Retinal pigment epithelial cell (primary cell): ENCODE results near the gene HAO1.
A peak's percentile ranks its signal among the peaks of the same experiment; 100 is the strongest.

Experiments
- DNase-seq: peaks from one replicate; pipeline ENCODE4 v3.0.0-alpha.2; 2010; ENCODE audit warnings: low read depth
- H3K4me3 ChIP-seq: 2 replicates; pipeline ENCODE4 v1.5.1; 2011; ENCODE audit warnings: mild to moderate bottlenecking, low read length, control low read depth, moderate library complexity
- TF ChIP-seq, protein P1 (sequence below): conservative IDR thresholded peaks from 2 replicates; pipeline ENCODE4 v1.5.1; 2011; ENCODE audit warnings: low read depth, low read length, control low read depth, inconsistent platforms

HAO1 gene

DNA sequence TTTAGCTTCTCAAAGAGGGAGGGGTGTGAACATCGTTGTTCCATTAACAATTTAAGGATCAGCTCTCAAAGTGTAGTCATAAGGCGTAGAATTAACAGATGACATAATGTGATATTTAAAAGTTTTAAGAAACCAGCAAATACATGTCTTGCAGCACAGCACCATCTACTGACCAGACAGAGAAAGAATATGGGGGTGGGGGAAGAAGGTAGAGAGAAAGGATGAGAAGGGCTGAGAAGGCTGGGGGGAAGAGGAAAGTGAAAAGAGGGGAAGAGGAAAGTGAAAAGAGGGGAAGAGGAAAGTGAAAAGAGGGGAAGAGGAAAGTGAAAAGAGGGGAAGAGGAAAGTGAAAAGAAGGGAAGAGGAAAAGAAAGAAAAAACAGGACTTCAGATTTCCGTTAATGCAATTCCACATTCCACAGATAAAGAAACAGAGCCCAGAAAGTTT is 80.9 kb downstream of the HAO1 start:
- TF ChIP-seq, protein P1, sequence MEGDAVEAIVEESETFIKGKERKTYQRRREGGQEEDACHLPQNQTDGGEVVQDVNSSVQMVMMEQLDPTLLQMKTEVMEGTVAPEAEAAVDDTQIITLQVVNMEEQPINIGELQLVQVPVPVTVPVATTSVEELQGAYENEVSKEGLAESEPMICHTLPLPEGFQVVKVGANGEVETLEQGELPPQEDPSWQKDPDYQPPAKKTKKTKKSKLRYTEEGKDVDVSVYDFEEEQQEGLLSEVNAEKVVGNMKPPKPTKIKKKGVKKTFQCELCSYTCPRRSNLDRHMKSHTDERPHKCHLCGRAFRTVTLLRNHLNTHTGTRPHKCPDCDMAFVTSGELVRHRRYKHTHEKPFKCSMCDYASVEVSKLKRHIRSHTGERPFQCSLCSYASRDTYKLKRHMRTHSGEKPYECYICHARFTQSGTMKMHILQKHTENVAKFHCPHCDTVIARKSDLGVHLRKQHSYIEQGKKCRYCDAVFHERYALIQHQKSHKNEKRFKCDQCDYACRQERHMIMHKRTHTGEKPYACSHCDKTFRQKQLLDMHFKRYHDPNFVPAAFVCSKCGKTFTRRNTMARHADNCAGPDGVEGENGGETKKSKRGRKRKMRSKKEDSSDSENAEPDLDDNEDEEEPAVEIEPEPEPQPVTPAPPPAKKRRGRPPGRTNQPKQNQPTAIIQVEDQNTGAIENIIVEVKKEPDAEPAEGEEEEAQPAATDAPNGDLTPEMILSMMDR: peak; percentile 75
- no peak overlapping the region for H3K4me3 ChIP-seq
- peak; percentile 75 for DNase-seq

DNA sequence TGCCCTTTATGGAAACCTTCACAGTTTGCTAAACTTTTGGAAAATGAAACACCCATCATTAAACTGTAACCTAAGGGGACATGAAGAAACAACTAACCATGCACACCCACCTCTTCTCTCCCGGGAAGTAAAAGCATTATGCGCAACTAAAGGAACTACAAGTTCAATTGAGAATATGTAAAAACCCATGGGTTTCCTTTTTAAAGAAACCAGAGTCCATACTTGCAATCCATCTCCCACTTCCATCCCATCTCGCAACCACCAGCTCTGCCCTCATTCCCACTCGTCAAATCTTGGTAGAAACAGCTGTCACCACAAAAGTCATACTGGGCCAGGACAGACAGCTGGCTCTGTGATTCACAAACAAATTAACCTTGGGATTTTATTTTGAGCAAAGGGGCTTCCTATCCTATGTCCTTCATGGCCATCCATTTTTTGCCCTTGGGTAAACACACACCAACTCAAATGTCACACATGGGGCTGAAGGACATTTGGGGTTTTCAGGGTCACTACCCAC is 81.5 kb downstream of the HAO1 start:
- no peak overlapping the region for H3K4me3 ChIP-seq
- TF ChIP-seq, protein P1: no peak
- DNase-seq: no peak

DNA sequence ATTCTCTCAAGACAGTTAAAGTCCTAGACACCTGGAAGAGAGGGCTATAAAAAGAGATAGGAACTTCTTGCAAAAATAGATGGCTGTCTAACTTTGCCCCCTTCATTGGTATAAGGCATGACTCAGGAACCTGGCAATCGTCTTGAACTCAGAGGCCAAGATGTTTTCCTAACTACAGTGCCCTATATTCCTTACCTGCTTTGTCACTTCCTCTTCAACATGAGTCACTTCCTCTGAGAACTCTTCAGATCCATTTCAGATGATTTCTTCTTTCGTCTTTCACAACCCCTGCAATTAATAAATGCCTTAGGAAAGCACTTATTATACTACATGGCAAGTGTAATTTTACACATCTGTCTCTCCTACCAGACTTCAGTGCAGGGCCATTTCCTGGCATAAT is 83.5 kb downstream of the HAO1 start:
- H3K4me3 ChIP-seq: no peak overlapping the region
- DNase-seq: no peak
- TF ChIP-seq, protein P1: no peak

DNA sequence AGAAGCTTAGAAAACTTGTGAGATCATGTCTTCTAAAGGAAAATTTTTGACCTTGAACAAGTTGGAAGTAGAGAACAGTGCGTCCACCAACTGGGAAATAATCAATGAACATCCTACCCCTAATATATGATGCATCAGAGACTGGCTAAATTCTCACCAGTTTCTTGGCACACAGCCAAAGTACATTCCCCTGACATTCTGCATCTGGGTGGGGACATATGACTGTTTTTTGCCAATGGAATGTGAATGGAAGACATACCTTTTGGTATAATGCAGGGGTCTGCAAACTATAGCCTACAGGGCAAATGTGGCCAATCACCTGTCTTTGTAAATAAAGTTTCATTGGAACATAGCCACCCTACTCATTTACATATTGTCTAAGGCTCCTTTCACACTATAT is 84.7 kb downstream of the HAO1 start:
- TF ChIP-seq, protein P1: no peak
- H3K4me3 ChIP-seq: no peak overlapping the region
- no peak for DNase-seq

DNA sequence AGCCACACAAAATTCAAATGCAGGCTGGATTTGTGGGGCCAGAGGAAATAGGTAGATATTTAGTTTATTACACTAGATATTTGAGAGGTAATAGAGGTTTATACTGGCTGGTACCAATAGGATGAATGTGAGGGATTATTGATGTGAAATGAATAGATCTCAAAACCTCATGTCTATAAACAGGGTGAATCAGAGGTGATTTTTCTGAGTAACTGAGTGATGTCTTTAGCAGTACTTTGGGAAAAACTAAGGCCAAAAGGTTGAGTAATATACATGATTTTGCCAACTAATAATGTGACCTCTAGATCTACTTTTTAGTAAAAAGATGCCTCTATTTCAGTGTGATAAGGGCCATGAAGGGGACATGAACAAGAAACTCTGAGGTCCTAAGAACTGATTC is 86.8 kb downstream of the HAO1 start:
- no peak overlapping the region for H3K4me3 ChIP-seq
- no peak for DNase-seq
- TF ChIP-seq, protein P1: no peak

DNA sequence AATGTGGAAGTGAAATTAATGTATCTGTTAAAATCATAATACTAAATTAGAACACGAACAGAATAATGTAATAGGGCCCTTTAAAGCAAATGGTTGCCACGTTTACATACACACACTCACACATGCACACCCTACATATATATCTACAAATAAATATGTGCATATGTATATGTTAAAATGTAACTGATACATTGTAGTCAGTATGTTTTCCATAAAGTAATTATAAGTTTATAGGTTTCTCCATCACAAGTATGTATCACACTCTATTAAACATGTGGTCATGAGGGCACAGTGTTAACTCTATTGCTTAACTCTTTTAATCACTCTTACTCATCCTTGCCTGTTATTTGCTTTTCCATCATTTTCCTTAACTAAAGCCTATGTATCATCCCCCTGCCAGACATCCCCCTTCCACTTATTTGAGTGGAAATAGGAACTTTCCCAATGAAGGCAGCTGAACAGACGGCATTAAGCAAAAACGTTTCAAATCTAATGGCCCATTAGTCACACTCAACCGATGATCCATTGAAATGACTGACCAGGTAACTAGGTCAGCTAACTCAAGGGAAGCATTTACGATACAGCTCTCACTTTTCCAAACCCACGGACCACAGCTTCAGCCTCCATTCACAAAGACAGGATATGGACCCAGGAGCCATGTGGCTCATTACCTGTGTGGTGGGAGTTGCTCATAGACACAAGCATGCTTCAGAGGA is 89.3 kb downstream of the HAO1 start:
- no peak for DNase-seq
- no peak overlapping the region for H3K4me3 ChIP-seq
- TF ChIP-seq, protein P1: no peak

DNA sequence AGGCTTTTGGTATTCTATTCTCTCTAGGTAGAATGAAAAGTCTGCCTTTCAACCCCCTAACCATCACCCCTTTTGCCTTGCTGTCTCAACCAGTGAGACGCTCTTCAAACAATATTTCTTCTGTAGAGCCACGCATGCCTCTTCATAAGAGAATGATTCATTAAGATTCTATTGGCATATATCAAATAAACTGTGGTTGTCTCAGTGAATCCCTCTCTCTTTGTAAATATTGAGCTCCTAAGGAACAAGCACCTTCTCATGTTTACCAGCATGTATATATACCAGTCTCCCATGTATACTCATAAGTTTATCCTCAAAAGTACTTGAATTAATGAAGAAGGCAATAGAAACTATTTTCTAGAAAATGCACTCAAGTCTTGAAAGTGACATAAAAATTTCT is 90.6 kb downstream of the HAO1 start:
- TF ChIP-seq, protein P1: no peak
- DNase-seq: no peak
- H3K4me3 ChIP-seq: no peak overlapping the region
